ENCODE data around the gene SPSB4.
"Not testable (repeated sequence)": the region's sequence is repeated elsewhere in the genome, so short reads cannot be mapped to it uniquely, and the experiment has no call there.

SPSB4 gene

GRCh38 chr3:141050576-141051442 lies at the start of gene SPSB4:
Gene SPSB4 (plus strand): TSS chr3:141051347. CDS start chr3:141066105, 14,758 bp downstream.
- DNase-seq, result peak; percentile 88

- peak; percentile 4 for DNase-seq
Measured at GRCh38 chr3:141006344-141006743, 44.8 kb upstream of the SPSB4 start.

DNA sequence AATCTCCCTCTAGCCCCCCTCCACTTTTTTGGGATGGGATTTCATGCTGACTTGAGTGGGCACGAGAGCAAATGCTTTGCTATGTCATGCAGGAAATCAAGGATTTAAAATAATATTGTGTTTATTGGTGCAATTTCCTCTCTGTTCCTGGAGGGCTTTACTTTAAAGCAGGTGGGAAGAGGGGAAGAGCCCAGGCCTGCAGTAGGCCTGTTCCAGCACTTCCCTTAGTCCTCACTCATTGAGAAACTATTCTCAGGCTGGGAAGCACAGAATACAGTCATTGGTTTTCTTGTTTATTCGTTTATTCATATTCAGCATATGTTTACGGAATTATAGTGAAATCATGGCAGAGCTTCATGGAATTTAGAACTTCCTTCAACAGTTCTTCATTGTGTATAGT lies 41.7 kb upstream of the SPSB4 start:
- DNase-seq, result no peak

GRCh38 chr3:141011232-141011996 lies 39.7 kb upstream of the SPSB4 start:
- peak; percentile 81 for DNase-seq

GRCh38 chr3:141011997-141012262 lies 39.2 kb upstream of the SPSB4 start:
- DNase-seq, result peak; percentile 2

- DNase-seq, result peak; percentile 42
Measured at GRCh38 chr3:141012571-141012970, 38.6 kb upstream of the SPSB4 start.

- no peak for DNase-seq
Measured at GRCh38 chr3:141015481-141015880, 35.7 kb upstream of the SPSB4 start.

DNA sequence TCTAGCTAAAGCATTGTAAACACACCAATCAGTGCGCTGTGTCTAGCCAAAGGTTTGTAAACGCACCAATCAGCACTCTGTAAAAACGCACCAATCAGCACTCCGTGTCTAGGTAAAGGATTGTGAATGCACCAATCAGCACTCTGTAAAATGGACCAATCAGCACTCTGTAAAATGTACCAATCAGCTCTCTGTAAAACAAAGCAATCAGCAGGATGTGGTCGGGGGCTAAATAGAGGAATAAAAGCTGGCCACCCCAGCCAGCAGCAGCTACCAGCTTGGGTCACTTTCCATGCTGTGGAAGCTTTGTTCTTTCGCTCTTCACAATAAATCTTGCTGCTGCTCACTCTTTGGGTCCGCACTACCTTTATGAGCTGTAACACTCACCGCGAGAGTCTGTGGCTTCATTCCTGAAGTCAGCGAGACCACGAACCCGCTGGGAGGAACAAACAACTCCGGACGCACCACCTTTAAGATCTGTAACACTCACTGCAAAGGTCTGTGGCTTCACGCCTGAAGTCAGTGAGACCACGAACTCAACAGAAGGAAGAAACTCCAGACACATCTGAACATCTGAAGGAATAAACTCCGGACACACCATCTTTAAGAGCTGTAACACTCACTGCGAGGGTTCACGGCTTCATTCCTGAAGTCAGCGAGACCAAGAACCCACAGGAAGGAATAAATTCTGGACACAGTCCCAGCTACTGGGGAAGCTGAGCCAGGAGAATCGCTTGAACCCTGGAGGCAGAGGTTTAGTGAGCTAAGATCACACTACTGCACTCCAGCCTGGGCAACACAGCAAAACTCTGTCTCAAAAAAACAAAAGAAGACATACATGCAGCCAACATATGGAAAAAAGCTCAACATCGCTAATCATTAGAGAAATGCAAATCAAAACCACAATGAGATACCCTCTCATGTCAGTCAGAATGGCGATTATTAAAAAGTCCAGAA lies 33.5 kb upstream of the SPSB4 start:
- not testable (repeated sequence) for DNase-seq

GRCh38 chr3:141019244-141019643 lies 31.9 kb upstream of the SPSB4 start:
- DNase-seq, result no peak

- DNase-seq, result no peak
Measured at GRCh38 chr3:141020143-141020830, 30.9 kb upstream of the SPSB4 start.

DNA sequence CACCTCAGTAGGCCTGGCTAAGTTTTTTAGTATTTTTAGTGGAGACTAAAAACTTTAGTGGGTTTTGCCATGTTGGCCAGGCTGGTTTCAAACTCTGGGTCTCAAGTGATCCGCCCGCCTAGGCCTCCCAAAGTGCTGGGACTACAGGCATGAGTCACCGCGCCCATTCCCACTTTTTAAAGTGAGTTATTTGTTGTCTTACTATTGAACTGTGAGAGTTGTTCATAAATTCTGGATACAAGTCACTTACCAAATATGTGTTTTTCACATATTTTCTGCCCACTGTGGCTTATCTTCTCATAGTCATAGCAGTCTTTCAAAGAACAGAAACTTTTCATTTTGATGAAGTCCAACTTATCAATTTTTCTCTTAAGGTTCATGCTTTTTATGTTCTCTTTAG lies 29.9 kb upstream of the SPSB4 start:
- no peak for DNase-seq

GRCh38 chr3:141030296-141030695 lies 20.9 kb upstream of the SPSB4 start:
- DNase-seq, result no peak

DNA sequence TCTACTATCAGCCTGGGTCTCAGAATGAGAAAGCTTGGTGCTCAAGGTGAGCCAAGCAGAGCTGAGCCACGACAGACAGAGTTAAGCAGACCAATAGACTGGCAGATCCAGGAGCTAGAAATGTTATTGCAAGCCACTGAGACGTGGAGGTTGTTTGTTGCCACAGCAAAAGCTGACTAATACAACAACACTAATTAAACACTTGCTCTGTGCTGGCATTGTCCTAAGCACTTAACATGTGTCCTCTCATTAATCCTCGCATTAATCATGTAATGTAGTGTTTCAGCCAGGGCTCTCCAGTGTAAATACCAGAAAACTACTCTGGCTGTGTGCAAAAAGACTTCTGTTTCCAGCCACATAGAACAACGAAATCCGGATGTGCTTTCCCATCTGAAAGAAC lies 11.6 kb upstream of the SPSB4 start:
- peak; percentile 61 for DNase-seq

GRCh38 chr3:141044695-141045641 lies 6.2 kb upstream of the SPSB4 start:
- no peak for DNase-seq

GRCh38 chr3:141045849-141046248 lies 5.3 kb upstream of the SPSB4 start:
- no peak for DNase-seq

GRCh38 chr3:141047168-141047567 lies 4.0 kb upstream of the SPSB4 start:
- DNase-seq, result no peak

DNA sequence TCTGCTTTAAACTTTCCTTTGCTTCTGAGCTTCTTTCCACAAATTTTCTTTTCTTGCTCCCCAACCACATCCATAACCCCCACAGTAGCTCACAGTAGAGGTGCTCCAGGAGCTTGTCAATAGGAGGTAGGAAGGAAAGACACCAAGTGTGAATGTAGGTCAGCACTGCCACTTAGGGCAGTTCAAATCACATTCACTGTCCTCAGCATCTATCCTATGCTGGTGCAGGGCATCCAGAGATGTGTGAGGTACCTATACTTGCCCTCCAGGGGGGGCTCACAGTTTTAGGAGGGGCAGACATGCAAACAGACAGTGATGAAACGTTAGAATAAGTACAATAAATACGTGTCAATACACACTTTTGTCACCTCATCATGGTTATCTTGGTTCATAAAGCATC lies 1.5 kb upstream of the SPSB4 start:
- DNase-seq, result peak; percentile 36

- DNase-seq, result peak; percentile 73
Measured at GRCh38 chr3:141051443-141052200, 475 bp downstream of the SPSB4 start.

DNA sequence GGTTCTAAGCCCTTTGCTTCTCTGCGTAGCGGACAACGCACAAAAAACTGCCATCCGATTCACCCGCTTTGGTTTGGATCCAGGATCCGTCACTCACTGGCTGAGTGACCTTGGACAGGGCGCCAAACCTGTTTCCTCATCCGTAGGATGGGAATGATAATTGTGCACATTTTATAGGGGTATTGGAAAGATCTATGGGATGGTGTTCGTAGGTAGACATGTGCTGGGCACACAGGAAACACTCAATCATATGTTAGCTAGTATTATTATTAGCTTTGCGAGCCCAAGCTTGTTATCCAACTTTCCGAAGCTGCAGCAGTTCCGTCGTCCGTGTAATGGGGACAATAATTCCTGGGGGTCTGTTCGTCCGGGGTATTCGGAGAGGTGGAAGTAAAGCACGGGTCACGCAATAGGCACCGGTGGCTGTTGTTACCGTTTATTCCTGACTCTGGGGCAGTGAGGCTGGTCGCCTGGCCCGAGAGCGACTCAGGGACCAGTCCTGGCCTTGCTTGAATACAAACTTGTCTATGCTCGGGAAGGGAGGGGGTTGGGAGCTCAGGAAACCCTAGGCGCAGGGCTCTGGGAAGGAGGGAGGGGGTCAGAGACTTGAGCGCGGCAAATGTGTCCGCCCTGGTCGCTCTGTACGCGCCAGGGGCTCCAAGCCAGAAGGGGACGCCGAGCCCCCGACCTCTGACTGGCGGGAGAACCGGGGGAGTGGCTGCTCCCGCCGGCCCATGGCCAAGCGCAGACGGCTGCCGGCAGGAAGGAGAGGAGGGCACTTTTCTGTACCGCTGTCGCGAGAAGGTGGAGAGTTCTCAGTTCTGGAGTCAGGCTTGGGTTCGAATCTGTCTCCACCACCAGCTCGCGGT lies 1.3 kb downstream of the SPSB4 start:
- peak; percentile 69 for DNase-seq

DNA sequence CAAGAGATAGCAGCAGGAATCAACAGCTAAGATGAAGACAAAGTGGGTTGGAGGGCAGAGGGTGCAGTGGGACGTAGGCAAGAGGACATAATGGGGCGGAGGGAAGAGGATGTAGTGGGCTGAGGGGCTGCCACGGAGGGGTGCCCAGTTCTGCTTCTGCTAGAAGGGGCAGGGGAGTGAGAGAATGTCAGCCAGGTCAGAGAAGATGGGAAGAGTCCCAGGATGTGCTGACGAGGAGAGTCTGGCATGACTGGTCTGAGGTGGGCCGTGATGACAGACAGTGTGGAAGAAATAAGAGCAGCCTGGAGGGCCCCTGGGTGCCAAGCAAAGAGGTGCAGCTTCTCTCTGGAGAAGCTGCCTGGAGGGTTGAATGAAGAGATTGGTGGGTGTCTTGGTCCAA lies 4.0 kb downstream of the SPSB4 start:
- no peak for DNase-seq
